ENCODE results near the gene ZC3H14.

- no peak for TF ChIP-seq CTCF (IDR thresholded peaks at IDR 0.05; ENCODE audit: insufficient read depth, low read depth, low read length)
- TF ChIP-seq EZH2 (IDR thresholded peaks at IDR 0.05; ENCODE audit: insufficient read depth, low read length), result no peak
Observed at GRCh38 chr14:88522393-88522792, 40.4 kb upstream of the ZC3H14 start.
